ENCODE data around the gene ZNF621. TPM values are rescaled to one million over a fixed set of nuclear protein-coding genes. Genes with fewer than 3 reads are reported as not detected.

ZNF621 gene
- total RNA-seq, 1 experiment from 2014 or later = 23.6 TPM

DNA sequence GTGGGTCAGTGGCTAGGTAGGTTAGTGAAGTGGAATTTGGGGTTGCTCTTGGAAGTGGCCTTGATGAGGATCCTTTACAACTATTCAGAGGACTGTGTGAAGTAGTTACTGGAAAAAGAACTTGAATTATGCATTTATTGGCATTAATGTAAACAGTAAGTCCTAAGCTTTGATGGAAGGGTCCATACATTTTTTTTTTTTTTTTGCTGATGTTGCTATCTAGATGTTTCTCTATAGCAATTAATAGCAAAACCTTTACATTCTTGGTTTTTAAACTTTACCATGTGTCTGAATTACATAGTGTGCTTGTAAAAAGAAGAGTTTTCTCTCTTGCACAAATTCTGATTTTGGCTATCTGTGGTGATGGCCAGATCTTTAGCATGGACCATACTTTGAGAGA lies 9.5 kb downstream of the ZNF621 start:
- no peak overlapping the region for H3K27ac Mint-ChIP-seq (ENCODE audit: unreplicated experiment)
- Histone ChIP-seq H3K9me3 (no peaks in the 10 kb centered on the region), H3K36me3 (ENCODE audit: control insufficient read depth, insufficient read depth, low read length) (peaks cover 3% of the 10 kb centered on the region), H3K27me3 (replicated peaks; ENCODE audit: control insufficient read depth, insufficient read depth, low read length) (no peaks in the 10 kb centered on the region), H3K4me1 (no peaks in the 10 kb centered on the region), H3K4me3 (ENCODE audit: low read depth, low read length) (no peak overlapping the region)
- H3K27me3 Mint-ChIP-seq (ENCODE audit: insufficient read depth, unreplicated experiment) = no peaks in the 10 kb centered on the region
- H3K36me3 Mint-ChIP-seq (ENCODE audit: insufficient read depth, unreplicated experiment) = peaks cover 60% of the 10 kb centered on the region
- TF ChIP-seq, protein P1, sequence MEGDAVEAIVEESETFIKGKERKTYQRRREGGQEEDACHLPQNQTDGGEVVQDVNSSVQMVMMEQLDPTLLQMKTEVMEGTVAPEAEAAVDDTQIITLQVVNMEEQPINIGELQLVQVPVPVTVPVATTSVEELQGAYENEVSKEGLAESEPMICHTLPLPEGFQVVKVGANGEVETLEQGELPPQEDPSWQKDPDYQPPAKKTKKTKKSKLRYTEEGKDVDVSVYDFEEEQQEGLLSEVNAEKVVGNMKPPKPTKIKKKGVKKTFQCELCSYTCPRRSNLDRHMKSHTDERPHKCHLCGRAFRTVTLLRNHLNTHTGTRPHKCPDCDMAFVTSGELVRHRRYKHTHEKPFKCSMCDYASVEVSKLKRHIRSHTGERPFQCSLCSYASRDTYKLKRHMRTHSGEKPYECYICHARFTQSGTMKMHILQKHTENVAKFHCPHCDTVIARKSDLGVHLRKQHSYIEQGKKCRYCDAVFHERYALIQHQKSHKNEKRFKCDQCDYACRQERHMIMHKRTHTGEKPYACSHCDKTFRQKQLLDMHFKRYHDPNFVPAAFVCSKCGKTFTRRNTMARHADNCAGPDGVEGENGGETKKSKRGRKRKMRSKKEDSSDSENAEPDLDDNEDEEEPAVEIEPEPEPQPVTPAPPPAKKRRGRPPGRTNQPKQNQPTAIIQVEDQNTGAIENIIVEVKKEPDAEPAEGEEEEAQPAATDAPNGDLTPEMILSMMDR (IDR thresholded peaks at IDR 0.05; ENCODE audit: insufficient read depth in 1 of 2, low read depth in 1 of 2, low read length in 1 of 2, severe bottlenecking in 1 of 2, unreplicated experiment in 1 of 2) = no peak
- H3K4me1 Mint-ChIP-seq (ENCODE audit: low read depth, unreplicated experiment) = no peaks in the 10 kb centered on the region
- BruUV-seq (replicated peaks) = no TSS peak
- no peak for DNase-seq
- ChIA-PET POLR2A (no interaction called here), CTCF (no interaction called here)
- intact Hi-C loops (cut with micrococcal nuclease; ENCODE audit: unreplicated experiment) = no loop called here
- peaks cover 9% of the 10 kb centered on the region for H3K9me3 Mint-ChIP-seq (ENCODE audit: unreplicated experiment)
- H3K4me3 Mint-ChIP-seq (ENCODE audit: unreplicated experiment) = no peak overlapping the region

DNA sequence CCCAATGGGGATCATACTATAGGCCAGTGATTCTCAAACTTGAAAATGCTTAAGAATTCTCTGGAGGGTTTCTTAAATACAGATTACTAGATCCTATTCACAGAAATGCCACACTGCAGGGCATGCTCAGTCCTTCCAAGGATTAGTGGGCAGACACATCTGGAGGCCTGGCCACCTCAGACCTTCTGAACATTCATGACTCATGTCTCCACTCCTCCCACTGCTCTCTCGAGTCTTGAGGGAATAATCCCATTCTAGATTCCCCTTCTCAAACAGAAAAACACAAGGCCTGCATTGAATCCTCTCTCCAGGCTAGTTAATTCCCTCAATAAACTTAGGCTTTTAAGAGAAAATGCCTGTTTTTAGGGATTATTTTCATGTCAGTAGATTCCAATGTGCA lies 22.1 kb downstream of the ZNF621 start:
- no peak overlapping the region for H3K4me3 ChIP-seq (ENCODE audit: low read depth, low read length)
- no peak for DNase-seq
- H3K9me3 Mint-ChIP-seq (ENCODE audit: unreplicated experiment) = peaks cover 10% of the 10 kb centered on the region
- no peaks in the 10 kb centered on the region for H3K4me1 Mint-ChIP-seq (ENCODE audit: low read depth, unreplicated experiment)
- ChIA-PET CTCF (no interaction called here), POLR2A (no interaction called here)
- no peak overlapping the region for H3K4me3 Mint-ChIP-seq (ENCODE audit: unreplicated experiment)
- H3K36me3 Mint-ChIP-seq (ENCODE audit: insufficient read depth, unreplicated experiment) = no peaks in the 10 kb centered on the region
- no TSS peak for BruUV-seq (replicated peaks)
- H3K9me3 ChIP-seq = no peaks in the 10 kb centered on the region
- H3K4me1 ChIP-seq = no peaks in the 10 kb centered on the region
- H3K36me3 ChIP-seq (ENCODE audit: control insufficient read depth, insufficient read depth, low read length) = no peaks in the 10 kb centered on the region
- no peak overlapping the region for H3K27ac Mint-ChIP-seq (ENCODE audit: unreplicated experiment)
- TF ChIP-seq, protein P1 (IDR thresholded peaks at IDR 0.05; ENCODE audit: insufficient read depth in 1 of 2, low read depth in 1 of 2, low read length in 1 of 2, severe bottlenecking in 1 of 2, unreplicated experiment in 1 of 2) = no peak
- H3K27me3 Mint-ChIP-seq (ENCODE audit: insufficient read depth, unreplicated experiment) = no peaks in the 10 kb centered on the region
- H3K27me3 ChIP-seq (replicated peaks; ENCODE audit: control insufficient read depth, insufficient read depth, low read length) = no peaks in the 10 kb centered on the region
- intact Hi-C loops (cut with micrococcal nuclease; ENCODE audit: unreplicated experiment) = no loop called here

DNA sequence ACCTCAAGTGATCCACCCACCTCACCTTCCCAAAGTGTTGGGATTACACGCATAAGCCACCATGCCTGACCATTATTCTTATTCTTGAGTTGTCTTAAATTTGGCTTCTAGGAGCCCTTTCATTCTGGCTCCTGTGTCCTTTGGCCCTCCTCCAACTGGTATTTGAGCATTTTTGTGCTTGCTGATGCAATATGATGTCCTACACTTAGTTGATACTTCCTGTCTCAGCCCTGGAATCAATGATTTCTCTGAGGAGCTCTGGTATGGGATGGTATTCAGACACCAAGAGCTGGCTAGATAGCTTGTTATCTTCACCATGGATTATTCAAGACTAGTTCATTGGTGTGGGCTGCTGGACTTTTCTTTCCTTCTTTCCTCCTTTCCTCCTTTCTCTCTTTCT lies 25.4 kb downstream of the ZNF621 start:
- BruUV-seq (replicated peaks) = no TSS peak
- DNase-seq = no peak
- ChIA-PET CTCF (no interaction called here), POLR2A (no interaction called here)
- Histone ChIP-seq H3K4me3 (ENCODE audit: low read depth, low read length) (no peak overlapping the region), H3K36me3 (ENCODE audit: control insufficient read depth, insufficient read depth, low read length) (no peaks in the 10 kb centered on the region), H3K9me3 (no peaks in the 10 kb centered on the region), H3K27me3 (replicated peaks; ENCODE audit: control insufficient read depth, insufficient read depth, low read length) (no peaks in the 10 kb centered on the region), H3K4me1 (no peaks in the 10 kb centered on the region)
- intact Hi-C loops (cut with micrococcal nuclease; ENCODE audit: unreplicated experiment) = no loop called here
- Mint-ChIP-seq H3K27ac (ENCODE audit: unreplicated experiment) (no peak overlapping the region), H3K4me3 (ENCODE audit: unreplicated experiment) (no peak overlapping the region), H3K9me3 (ENCODE audit: unreplicated experiment) (peaks cover 10% of the 10 kb centered on the region), H3K27me3 (ENCODE audit: insufficient read depth, unreplicated experiment) (no peaks in the 10 kb centered on the region), H3K4me1 (ENCODE audit: low read depth, unreplicated experiment) (no peaks in the 10 kb centered on the region), H3K36me3 (ENCODE audit: insufficient read depth, unreplicated experiment) (no peaks in the 10 kb centered on the region)
- TF ChIP-seq, protein P1 (IDR thresholded peaks at IDR 0.05; ENCODE audit: insufficient read depth in 1 of 2, low read depth in 1 of 2, low read length in 1 of 2, severe bottlenecking in 1 of 2, unreplicated experiment in 1 of 2) = no peak

Data from Caco-2 (cell line).